Inflammatory macrophage treated with lipopolysaccharide for 1 hour (primary cell): ENCODE results near the gene TTLL12.
"Not testable (repeated sequence)": the region's sequence is repeated elsewhere in the genome, so short reads cannot be mapped to it uniquely, and the experiment has no call there.

Experiments used
- DNase-seq, 2 donors: peaks; one replicate each; pipeline ENCODE4 v3.0.0-alpha.2; 2020 to 2022

TTLL12 gene

GRCh38 chr22:43152003-43152356 lies 35.0 kb downstream of the TTLL12 start:
- no peak for DNase-seq

- peak; percentile 64 to 65 for DNase-seq
Observed at GRCh38 chr22:43151251-43152002, 35.5 kb downstream of the TTLL12 start, which contains the start of gene TSPO. TSPO (plus strand) TSS chr22:43151559; CDS start chr22:43159239, 7,680 bp downstream.

- no peak for DNase-seq
Observed at GRCh38 chr22:43150731-43151206, 36.2 kb downstream of the TTLL12 start.

- DNase-seq: peak in 1 of 2 donors; percentile 18
Observed at GRCh38 chr22:43148581-43148980, 38.4 kb downstream of the TTLL12 start.

GRCh38 chr22:43147821-43148220 lies 39.1 kb downstream of the TTLL12 start:
- DNase-seq: peak; percentile 67 to 80

- peak; percentile 48 to 63 for DNase-seq
Observed at GRCh38 chr22:43146332-43146731, 40.6 kb downstream of the TTLL12 start.

- not testable (repeated sequence) for DNase-seq
Observed at GRCh38 chr22:43145371-43145770, 41.6 kb downstream of the TTLL12 start.

GRCh38 chr22:43144949-43145348 lies 42.0 kb downstream of the TTLL12 start:
- no peak for DNase-seq

GRCh38 chr22:43142880-43143562 lies 43.9 kb downstream of the TTLL12 start, which contains the start of gene MCAT:
MCAT (minus strand) TSS chr22:43143398; CDS start chr22:43143348, 50 bp downstream.
- peak; percentile 62 to 82 for DNase-seq

GRCh38 chr22:43136801-43137200 lies 50.1 kb downstream of the TTLL12 start:
- no peak for DNase-seq

- DNase-seq: peak in 1 of 2 donors; percentile 45
Observed at GRCh38 chr22:43136255-43136654, 50.7 kb downstream of the TTLL12 start.

GRCh38 chr22:43135565-43135964 lies 51.4 kb downstream of the TTLL12 start:
- DNase-seq: no peak

- DNase-seq: no peak
Observed at GRCh38 chr22:43134553-43134952, 52.4 kb downstream of the TTLL12 start.

GRCh38 chr22:43133401-43133800 lies 53.5 kb downstream of the TTLL12 start:
- DNase-seq: no peak

GRCh38 chr22:43131773-43132501 lies 55.0 kb downstream of the TTLL12 start:
- no peak for DNase-seq

GRCh38 chr22:43129426-43130425 lies 57.2 kb downstream of the TTLL12 start:
- peak in 1 of 2 donors; percentile 58 for DNase-seq

- DNase-seq: no peak
Observed at GRCh38 chr22:43128928-43129424, 58.0 kb downstream of the TTLL12 start.

GRCh38 chr22:43128116-43128515 lies 58.8 kb downstream of the TTLL12 start:
- no peak for DNase-seq

GRCh38 chr22:43127166-43127908 lies 59.6 kb downstream of the TTLL12 start:
- DNase-seq: no peak

- DNase-seq: peak; percentile 37 to 40
Observed at GRCh38 chr22:43126501-43127165, 60.3 kb downstream of the TTLL12 start.
